Measurements from ENCODE around the gene PICK1. TPM values are rescaled to one million over a fixed set of nuclear protein-coding genes. Genes with fewer than 3 reads are reported as not detected.
"Not testable (repeated sequence)": the region's sequence is repeated elsewhere in the genome, so short reads cannot be mapped to it uniquely, and the experiment has no call there.

The PICK1 gene
- total RNA-seq, 2 experiments from 2014 or later, result 12.5 to 15.9 TPM

- ATAC-seq (no peak), DNase-seq (no peak)
- H3K4me1 Mint-ChIP-seq, result no peaks in the 10 kb centered on the region
- H3K9me3 Mint-ChIP-seq (ENCODE audit: low read depth), result no peaks in the 10 kb centered on the region
- CTCF ChIA-PET, result interaction anchor here (1.2 kb wide), 1 partner anchor 18 kb away, joined by 3 read pairs; no protein-coding TSS in a partner anchor
- H3K27ac Mint-ChIP-seq, result no peak overlapping the region
- H3K4me3 Mint-ChIP-seq, result no peak overlapping the region
- H3K36me3 Mint-ChIP-seq, result no peaks in the 10 kb centered on the region
- H3K27me3 Mint-ChIP-seq, result no peaks in the 10 kb centered on the region
Observed at GRCh38 chr22:38036392-38037062, 20.7 kb upstream of the PICK1 start.

- H3K4me1 Mint-ChIP-seq; H3K36me3 Mint-ChIP-seq; DNase-seq; H3K4me3 Mint-ChIP-seq; H3K27me3 Mint-ChIP-seq; H3K27ac Mint-ChIP-seq; ATAC-seq; H3K9me3 Mint-ChIP-seq (ENCODE audit: low read depth): not testable (repeated sequence)
- CTCF ChIA-PET, result interaction anchor here (1.1 to 1.2 kb wide), 2 partner anchors 15 to 17 kb away, joined by 3 to 4 read pairs; no protein-coding TSS in a partner anchor
Observed at GRCh38 chr22:38037367-38038150, 19.6 kb upstream of the PICK1 start.

GRCh38 chr22:38038426-38038825, 18.8 kb upstream of the PICK1 start:
- CTCF ChIA-PET, result interaction anchor here (1.1 kb wide), 1 partner anchor 14 kb away, joined by 4 read pairs; no protein-coding TSS in a partner anchor
- no peak for DNase-seq
- Mint-ChIP-seq H3K4me1 (no peaks in the 10 kb centered on the region), H3K27ac (no peak overlapping the region), H3K4me3 (no peak overlapping the region), H3K9me3 (ENCODE audit: low read depth) (no peaks in the 10 kb centered on the region), H3K36me3 (no peaks in the 10 kb centered on the region), H3K27me3 (no peaks in the 10 kb centered on the region)
- no peak for ATAC-seq

GRCh38 chr22:38038890-38039812, 18.1 kb upstream of the PICK1 start:
- Mint-ChIP-seq H3K9me3 (ENCODE audit: low read depth) (no peaks in the 10 kb centered on the region), H3K36me3 (no peaks in the 10 kb centered on the region), H3K4me3 (no peak overlapping the region), H3K4me1 (no peaks in the 10 kb centered on the region), H3K27ac (no peak overlapping the region), H3K27me3 (no peaks in the 10 kb centered on the region)
- ATAC-seq (no peak), DNase-seq (no peak)
- CTCF ChIA-PET, result no interaction called here

- H3K27ac Mint-ChIP-seq, result no peak overlapping the region
Observed at GRCh38 chr22:38040953-38041759, 16.0 kb upstream of the PICK1 start.

GRCh38 chr22:38041760-38042487, 15.3 kb upstream of the PICK1 start:
- Mint-ChIP-seq H3K36me3 (no peaks in the 10 kb centered on the region), H3K4me3 (no peak overlapping the region), H3K27me3 (no peaks in the 10 kb centered on the region), H3K4me1 (no peaks in the 10 kb centered on the region), H3K27ac (no peak overlapping the region), H3K9me3 (ENCODE audit: low read depth) (no peaks in the 10 kb centered on the region)
- CTCF ChIA-PET, result interaction anchor here (1.1 to 1.8 kb wide), 2 partner anchors 10 kb away, joined by 3 to 5 read pairs; no protein-coding TSS in a partner anchor
- ATAC-seq (no peak), DNase-seq (no peak)

More at GRCh38 chr22:38040953-38041759, 16.0 kb upstream of the PICK1 start:
- no peaks in the 10 kb centered on the region for H3K4me1 Mint-ChIP-seq
- no peaks in the 10 kb centered on the region for H3K9me3 Mint-ChIP-seq (ENCODE audit: low read depth)
- no peak overlapping the region for H3K4me3 Mint-ChIP-seq
- DNase-seq, result no peak
- no peaks in the 10 kb centered on the region for H3K27me3 Mint-ChIP-seq
- ATAC-seq, result no peak
- no peaks in the 10 kb centered on the region for H3K36me3 Mint-ChIP-seq
- CTCF ChIA-PET, result interaction anchor here (1.1 to 1.8 kb wide), 2 partner anchors 11 to 48 kb away, joined by 3 to 5 read pairs; no protein-coding TSS in a partner anchor

- no peaks in the 10 kb centered on the region for H3K36me3 Mint-ChIP-seq
- no peaks in the 10 kb centered on the region for H3K9me3 Mint-ChIP-seq (ENCODE audit: low read depth)
- H3K4me3 Mint-ChIP-seq, result no peak overlapping the region
- H3K27ac Mint-ChIP-seq, result no peak overlapping the region
- DNase-seq (no peak), ATAC-seq (no peak)
- H3K27me3 Mint-ChIP-seq, result peaks cover 2% of the 10 kb centered on the region
- H3K4me1 Mint-ChIP-seq, result no peaks in the 10 kb centered on the region
- CTCF ChIA-PET, result interaction anchor here (1.1 kb wide), 1 partner anchor 10 kb away, joined by 3 read pairs; no protein-coding TSS in a partner anchor
Observed at GRCh38 chr22:38042488-38042790, 14.8 kb upstream of the PICK1 start.

- no peak overlapping the region for H3K4me3 Mint-ChIP-seq
- CTCF ChIA-PET, result interaction anchor here (1.1 kb wide), 1 partner anchor 9 kb away, joined by 3 read pairs; no protein-coding TSS in a partner anchor
- no peaks in the 10 kb centered on the region for H3K4me1 Mint-ChIP-seq
Observed at GRCh38 chr22:38043151-38044039, 13.8 kb upstream of the PICK1 start.

GRCh38 chr22:38046070-38046748, 11.0 kb upstream of the PICK1 start:
- ATAC-seq (no peak), DNase-seq (no peak)
- Mint-ChIP-seq H3K27me3 (peaks cover 14% of the 10 kb centered on the region), H3K4me1 (no peaks in the 10 kb centered on the region), H3K4me3 (no peak overlapping the region), H3K36me3 (no peaks in the 10 kb centered on the region), H3K27ac (no peak overlapping the region), H3K9me3 (ENCODE audit: low read depth) (no peaks in the 10 kb centered on the region)
- CTCF ChIA-PET, result no interaction called here

More at GRCh38 chr22:38043151-38044039, 13.8 kb upstream of the PICK1 start:
- DNase-seq (no peak), ATAC-seq (peak; percentile 12)
- Mint-ChIP-seq H3K27me3 (peaks cover 9% of the 10 kb centered on the region), H3K9me3 (ENCODE audit: low read depth) (no peaks in the 10 kb centered on the region), H3K27ac (no peak overlapping the region), H3K36me3 (no peaks in the 10 kb centered on the region)

GRCh38 chr22:38049812-38050619, 7.2 kb upstream of the PICK1 start:
- CTCF ChIA-PET, result interaction anchor here (1.2 kb wide), 1 partner anchor 303 kb away, joined by 3 read pairs; no protein-coding TSS in a partner anchor
- no peak overlapping the region for H3K4me3 Mint-ChIP-seq
- no peaks in the 10 kb centered on the region for H3K36me3 Mint-ChIP-seq
- no peak overlapping the region for H3K27ac Mint-ChIP-seq
- peaks cover 14% of the 10 kb centered on the region for H3K27me3 Mint-ChIP-seq
- no peak for DNase-seq
- H3K4me1 Mint-ChIP-seq, result peaks cover 1% of the 10 kb centered on the region
- ATAC-seq, result no peak
- no peaks in the 10 kb centered on the region for H3K9me3 Mint-ChIP-seq (ENCODE audit: low read depth)
